Measurements from ENCODE around the gene JAZF1. TPM values are rescaled to one million over a fixed set of nuclear protein-coding genes. Genes with fewer than 3 reads are reported as not detected.

The JAZF1 gene
- total RNA-seq, 3 donors from 2014 or later = 8.6 to 27.4 (median 10.5) TPM

DNA sequence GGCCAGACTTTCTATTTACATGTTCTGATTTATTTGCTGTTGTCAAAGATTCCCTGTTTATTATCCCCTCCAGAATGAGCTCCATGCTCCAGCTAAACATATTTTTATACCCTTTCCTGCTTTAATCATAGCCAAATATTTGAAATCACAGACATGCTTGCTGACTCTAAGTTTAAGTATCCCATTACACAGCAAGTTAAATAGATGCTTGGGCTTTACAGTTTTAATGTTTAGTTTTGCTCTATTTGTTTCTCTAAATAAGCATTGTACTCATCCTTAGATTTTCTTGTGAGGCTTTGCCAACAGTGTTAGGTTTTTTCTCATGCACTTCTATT is 243.9 kb downstream of the JAZF1 start:
- no peaks in the 10 kb centered on the region for H3K27me3 ChIP-seq
- H3K4me3 ChIP-seq = no peak overlapping the region
- TF ChIP-seq POLR2A (IDR thresholded peaks at IDR 0.05) (no peak), POLR2AphosphoS5 (IDR thresholded peaks at IDR 0.05) (no peak)
- TF ChIP-seq, protein P1, sequence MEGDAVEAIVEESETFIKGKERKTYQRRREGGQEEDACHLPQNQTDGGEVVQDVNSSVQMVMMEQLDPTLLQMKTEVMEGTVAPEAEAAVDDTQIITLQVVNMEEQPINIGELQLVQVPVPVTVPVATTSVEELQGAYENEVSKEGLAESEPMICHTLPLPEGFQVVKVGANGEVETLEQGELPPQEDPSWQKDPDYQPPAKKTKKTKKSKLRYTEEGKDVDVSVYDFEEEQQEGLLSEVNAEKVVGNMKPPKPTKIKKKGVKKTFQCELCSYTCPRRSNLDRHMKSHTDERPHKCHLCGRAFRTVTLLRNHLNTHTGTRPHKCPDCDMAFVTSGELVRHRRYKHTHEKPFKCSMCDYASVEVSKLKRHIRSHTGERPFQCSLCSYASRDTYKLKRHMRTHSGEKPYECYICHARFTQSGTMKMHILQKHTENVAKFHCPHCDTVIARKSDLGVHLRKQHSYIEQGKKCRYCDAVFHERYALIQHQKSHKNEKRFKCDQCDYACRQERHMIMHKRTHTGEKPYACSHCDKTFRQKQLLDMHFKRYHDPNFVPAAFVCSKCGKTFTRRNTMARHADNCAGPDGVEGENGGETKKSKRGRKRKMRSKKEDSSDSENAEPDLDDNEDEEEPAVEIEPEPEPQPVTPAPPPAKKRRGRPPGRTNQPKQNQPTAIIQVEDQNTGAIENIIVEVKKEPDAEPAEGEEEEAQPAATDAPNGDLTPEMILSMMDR (IDR thresholded peaks at IDR 0.05) = no peak
- H3K4me1 ChIP-seq = no peaks in the 10 kb centered on the region
- DNase-seq (ENCODE audit: low spot score in 2 of 2) = no peak
- H3K36me3 ChIP-seq = no peaks in the 10 kb centered on the region
- H3K9me3 ChIP-seq = no peaks in the 10 kb centered on the region
- intact Hi-C loops (cut with DNase I; ENCODE audit: low total_unique reads) = no loop called here
- no peak overlapping the region for H3K27ac ChIP-seq

- TF ChIP-seq POLR2A (IDR thresholded peaks at IDR 0.05) = no peak
- TF ChIP-seq, protein P1 (IDR thresholded peaks at IDR 0.05) = no peak
- no peak for TF ChIP-seq POLR2AphosphoS5 (IDR thresholded peaks at IDR 0.05)
- intact Hi-C loops (cut with DNase I; ENCODE audit: low total_unique reads) = no loop called here
- Histone ChIP-seq H3K4me1 (no peaks in the 10 kb centered on the region), H3K9me3 (no peaks in the 10 kb centered on the region), H3K27ac (peak overlapping the region in 1 of 2 donors; percentile 40), H3K4me3 (no peak overlapping the region), H3K36me3 (no peaks in the 10 kb centered on the region), H3K27me3 (no peaks in the 10 kb centered on the region)
- DNase-seq (ENCODE audit: low spot score in 2 of 2) = no peak
Observed at GRCh38 chr7:27936047-27936767, 244.4 kb downstream of the JAZF1 start.

DNA sequence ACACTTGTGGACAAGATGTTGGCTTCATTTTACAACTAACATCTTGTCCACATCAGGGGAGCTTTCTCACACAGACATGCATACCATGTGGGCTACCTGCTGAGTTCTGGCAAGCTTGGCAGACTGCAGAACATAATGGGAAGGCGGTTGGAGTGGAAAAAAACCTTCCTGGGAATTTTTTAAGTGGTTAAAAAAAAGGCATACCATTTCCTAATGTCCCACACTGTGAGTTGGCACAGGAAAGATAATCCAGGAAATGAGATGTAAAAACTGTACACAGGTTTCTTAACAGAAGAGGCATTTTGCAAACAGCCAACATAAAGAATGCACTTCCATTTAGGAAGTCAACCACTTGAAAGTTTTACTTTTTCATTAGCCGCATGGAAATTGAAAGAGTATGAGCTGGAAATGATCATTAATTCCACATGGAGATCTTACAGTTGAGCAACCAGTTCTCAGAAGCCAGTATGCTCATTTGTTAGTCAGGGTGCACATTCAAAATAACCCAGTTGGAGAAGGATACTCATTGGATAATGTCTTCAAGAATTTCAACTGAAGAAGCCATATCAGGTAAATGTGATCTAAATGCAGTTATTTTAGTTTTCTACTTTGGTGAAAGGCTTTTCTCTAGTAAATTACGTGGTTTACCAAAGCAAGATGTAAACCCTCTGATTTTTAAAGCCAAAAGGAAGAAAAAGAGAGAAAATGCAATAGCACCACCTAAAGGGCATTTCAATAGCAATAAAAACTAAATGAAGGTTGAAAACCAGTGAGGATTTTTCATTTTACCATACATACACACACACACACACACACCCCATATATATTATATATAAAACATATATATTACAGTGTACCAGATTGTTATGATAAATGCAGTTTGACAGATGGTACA is 246.7 kb downstream of the JAZF1 start:
- Histone ChIP-seq H3K4me1 (no peaks in the 10 kb centered on the region), H3K4me3 (no peak overlapping the region), H3K27ac (peak overlapping the region in 1 of 2 donors; percentile 52), H3K36me3 (no peaks in the 10 kb centered on the region), H3K9me3 (no peaks in the 10 kb centered on the region), H3K27me3 (no peaks in the 10 kb centered on the region)
- intact Hi-C loops (cut with DNase I; ENCODE audit: low total_unique reads) = no loop called here
- TF ChIP-seq, protein P1 (IDR thresholded peaks at IDR 0.05) = no peak
- no peak for DNase-seq (ENCODE audit: low spot score in 2 of 2)

GRCh38 chr7:27930910-27931476 is 249.6 kb downstream of the JAZF1 start:
- TF ChIP-seq, protein P1 (IDR thresholded peaks at IDR 0.05) = no peak
- TF ChIP-seq POLR2AphosphoS5 (IDR thresholded peaks at IDR 0.05) (no peak), POLR2A (IDR thresholded peaks at IDR 0.05) (no peak)
- intact Hi-C loops (cut with DNase I; ENCODE audit: low total_unique reads) = no loop called here
- DNase-seq (ENCODE audit: low spot score in 2 of 2) = no peak
- no peaks in the 10 kb centered on the region for H3K27me3 ChIP-seq
- no peak overlapping the region for H3K27ac ChIP-seq
- no peak overlapping the region for H3K4me3 ChIP-seq
- H3K36me3 ChIP-seq = no peaks in the 10 kb centered on the region
- H3K9me3 ChIP-seq = no peaks in the 10 kb centered on the region
- H3K4me1 ChIP-seq = no peaks in the 10 kb centered on the region

GRCh38 chr7:27929127-27929526 is 251.5 kb downstream of the JAZF1 start:
- TF ChIP-seq POLR2A (IDR thresholded peaks at IDR 0.05) = no peak
- Histone ChIP-seq H3K36me3 (no peaks in the 10 kb centered on the region), H3K4me3 (no peak overlapping the region), H3K9me3 (no peaks in the 10 kb centered on the region), H3K4me1 (no peaks in the 10 kb centered on the region), H3K27ac (no peak overlapping the region), H3K27me3 (no peaks in the 10 kb centered on the region)
- intact Hi-C loops (cut with DNase I; ENCODE audit: low total_unique reads) = no loop called here
- DNase-seq (ENCODE audit: low spot score in 2 of 2) = no peak

Data from breast epithelium (tissue), 4 donors.